ENCODE data around the gene RYR2.

The RYR2 gene

GRCh38 chr1:237756304-237756967 lies 714.5 kb downstream of the RYR2 start:
- no peak for DNase-seq

- no peak for DNase-seq
Observed at GRCh38 chr1:237759377-237759776, 717.4 kb downstream of the RYR2 start.

GRCh38 chr1:237760951-237761350 lies 719.0 kb downstream of the RYR2 start:
- DNase-seq: no peak

- no peak for DNase-seq
Observed at GRCh38 chr1:237763137-237763536, 721.2 kb downstream of the RYR2 start.

GRCh38 chr1:237763751-237764150 lies 721.8 kb downstream of the RYR2 start:
- no peak for DNase-seq

- DNase-seq: no peak
Observed at GRCh38 chr1:237769916-237770315, 727.9 kb downstream of the RYR2 start.

- no peak for DNase-seq
Observed at GRCh38 chr1:237772009-237772408, 730.0 kb downstream of the RYR2 start.

GRCh38 chr1:237774246-237774645 lies 732.3 kb downstream of the RYR2 start:
- no peak for DNase-seq

- DNase-seq: no peak
Observed at GRCh38 chr1:237779356-237779755, 737.4 kb downstream of the RYR2 start.

GRCh38 chr1:237786066-237786719 lies 744.2 kb downstream of the RYR2 start:
- DNase-seq: no peak

- DNase-seq: no peak
Observed at GRCh38 chr1:237788069-237788468, 746.1 kb downstream of the RYR2 start.

- DNase-seq: no peak
Observed at GRCh38 chr1:237789619-237790018, 747.6 kb downstream of the RYR2 start.

- no peak for DNase-seq
Observed at GRCh38 chr1:237791592-237791991, 749.6 kb downstream of the RYR2 start.

GRCh38 chr1:237792149-237792548 lies 750.2 kb downstream of the RYR2 start:
- DNase-seq: no peak

- DNase-seq: no peak
Observed at GRCh38 chr1:237792726-237793125, 750.7 kb downstream of the RYR2 start.

- DNase-seq: no peak
Observed at GRCh38 chr1:237794071-237794470, 752.1 kb downstream of the RYR2 start.

- no peak for DNase-seq
Observed at GRCh38 chr1:237795558-237795957, 753.6 kb downstream of the RYR2 start.

GRCh38 chr1:237799762-237800474 lies 757.9 kb downstream of the RYR2 start:
- no peak for DNase-seq

GRCh38 chr1:237804516-237804915 lies 762.5 kb downstream of the RYR2 start:
- DNase-seq: no peak

GRCh38 chr1:237809099-237809498 lies 767.1 kb downstream of the RYR2 start:
- no peak for DNase-seq

- no peak for DNase-seq
Observed at GRCh38 chr1:237811633-237812032, 769.6 kb downstream of the RYR2 start.

GRCh38 chr1:237812061-237812460 lies 770.1 kb downstream of the RYR2 start:
- no peak for DNase-seq

- no peak for DNase-seq
Observed at GRCh38 chr1:237814319-237814924, 772.4 kb downstream of the RYR2 start.

- DNase-seq: no peak
Observed at GRCh38 chr1:237817277-237817676, 775.3 kb downstream of the RYR2 start.

All from HCEC 1CT (cell line).